Occipital lobe (tissue), 2 donors: ENCODE measurements around the gene CTSS. TPM values are rescaled to one million over a fixed set of nuclear protein-coding genes. Genes with fewer than 3 reads are reported as not detected.
"Not testable (repeated sequence)": the region's sequence is repeated elsewhere in the genome, so short reads cannot be mapped to it uniquely, and the experiment has no call there.

ENCODE experiments used
- DNase-seq: peaks from one replicate; lab custom pipeline; 2025; lab: John Stamatoyannopoulos, UW
- total RNA-seq: library from RNA; depleted of rRNA; stranded (reverse); fragments of >200 nt; gene quantifications from one replicate; pipeline ENCODE4 v1.2.3, GENCODE V29; 2014

Gene CTSS
- total RNA-seq, 1 donor from 2014 or later: 11.9 TPM

DNA sequence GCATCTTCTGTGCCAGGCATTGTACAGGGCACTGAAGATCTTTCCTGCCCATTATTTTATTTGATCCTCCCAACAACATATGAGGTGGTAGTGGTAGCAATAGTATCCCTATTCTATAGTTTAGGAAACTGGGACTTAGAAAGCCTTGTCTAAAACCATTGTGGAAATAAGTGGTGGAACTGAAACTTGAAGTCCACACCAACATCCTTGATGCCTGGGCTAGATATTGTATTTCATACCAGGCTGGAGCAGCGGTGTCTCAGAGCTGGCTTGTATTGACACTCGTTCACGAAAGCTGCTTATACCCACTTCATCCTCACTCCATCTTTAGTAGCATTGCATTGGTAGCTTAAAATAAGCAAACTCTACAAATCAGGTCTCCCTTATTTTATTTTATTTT, 9.7 kb upstream of the CTSS start:
- no peak for DNase-seq

DNA sequence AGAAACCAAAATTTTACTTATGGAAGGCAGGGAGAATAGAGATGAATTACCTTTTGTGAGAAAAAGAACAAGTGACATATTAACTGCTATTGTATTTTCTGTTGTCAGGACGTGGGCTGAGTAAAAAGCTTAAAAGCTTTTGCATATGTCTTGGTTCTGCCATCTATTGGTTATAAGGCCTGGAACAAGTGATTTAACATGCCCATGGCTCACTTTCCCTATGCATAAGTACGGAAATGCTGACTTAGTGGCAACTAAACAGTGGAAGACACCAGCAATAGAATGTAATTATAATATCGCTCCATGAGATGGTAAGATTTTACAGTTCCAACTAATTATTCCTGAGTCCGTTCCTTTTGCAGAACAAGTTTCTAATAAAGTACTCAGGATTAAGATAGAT, 6.7 kb upstream of the CTSS start:
- DNase-seq: no peak

DNA sequence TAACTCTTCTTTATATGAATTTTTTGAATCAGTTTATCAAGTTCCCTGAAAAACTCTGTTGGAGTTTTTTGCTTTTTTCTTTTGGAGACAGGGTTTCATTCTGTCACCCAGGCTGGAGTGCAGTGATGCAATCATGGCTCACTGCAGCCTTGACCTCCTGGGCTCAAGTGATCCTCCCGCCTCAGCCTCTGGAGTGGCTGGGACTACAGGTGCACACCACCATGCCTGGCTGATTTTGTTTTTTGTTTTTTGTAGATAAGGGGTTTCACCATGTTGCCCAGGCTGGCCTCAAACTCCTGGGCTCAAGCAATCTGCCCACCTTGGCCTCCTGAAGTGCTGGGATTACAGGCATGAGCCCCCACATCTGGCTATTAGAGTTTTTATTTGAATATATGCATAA, 2.1 kb upstream of the CTSS start:
- not testable (repeated sequence) for DNase-seq

DNA sequence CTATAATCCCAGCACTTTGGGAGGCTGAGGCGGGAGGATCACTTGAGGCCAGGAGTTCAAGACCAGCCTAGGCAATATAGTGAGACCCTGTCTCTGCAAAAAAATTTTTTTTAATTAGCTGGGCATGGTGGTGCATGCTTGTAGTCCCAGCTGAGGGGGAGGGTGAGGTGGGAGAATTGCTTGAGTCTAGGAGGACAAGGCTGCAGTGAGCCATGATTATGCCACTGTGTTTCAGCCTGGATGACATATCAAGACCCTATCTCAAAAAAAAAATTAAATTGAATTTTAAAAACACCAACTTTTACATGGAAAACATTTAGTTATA, 361 bp upstream of the CTSS start:
- not testable (repeated sequence) for DNase-seq

DNA sequence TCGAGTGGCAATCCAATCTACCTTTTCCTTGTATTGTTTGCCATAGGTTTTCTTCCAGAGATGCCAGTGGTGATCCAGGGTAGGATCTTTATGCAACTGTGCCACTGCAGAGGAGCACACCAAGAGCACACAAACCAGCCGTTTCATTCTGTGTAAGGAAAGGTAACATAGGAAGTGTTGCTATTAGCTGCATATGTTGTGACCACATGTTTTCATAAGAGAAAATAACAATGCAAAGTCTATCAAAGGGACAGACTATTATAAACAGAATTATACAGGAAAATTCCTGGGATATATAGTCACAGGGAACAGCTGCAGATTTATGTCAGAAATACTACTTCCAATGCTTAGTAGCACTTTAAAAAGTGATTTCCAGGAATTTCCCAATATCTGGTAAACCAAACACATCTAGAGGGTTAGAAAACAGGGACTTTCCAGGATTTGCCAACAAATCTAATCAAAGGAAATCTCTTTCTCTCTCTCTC, 919 bp downstream of the CTSS start:
- no peak for DNase-seq

DNA sequence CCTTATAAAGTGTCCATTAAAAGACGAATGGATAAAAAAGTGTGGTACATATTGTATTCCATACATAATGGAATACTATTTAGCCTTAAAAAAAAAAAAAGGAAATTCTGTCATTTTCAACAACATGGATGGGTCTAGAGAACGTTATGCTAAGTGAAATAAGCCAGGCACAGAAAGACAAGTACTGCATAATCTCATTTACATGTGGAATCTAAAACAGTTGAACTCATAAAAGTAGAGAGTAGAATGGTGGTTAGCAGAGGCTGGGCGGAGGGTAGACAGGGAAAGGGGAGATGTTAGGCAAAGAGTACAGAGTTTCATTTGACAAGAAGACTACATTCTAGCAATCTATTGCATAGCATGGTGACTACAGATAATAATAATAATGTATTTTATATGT, 2.6 kb downstream of the CTSS start:
- no peak for DNase-seq

DNA sequence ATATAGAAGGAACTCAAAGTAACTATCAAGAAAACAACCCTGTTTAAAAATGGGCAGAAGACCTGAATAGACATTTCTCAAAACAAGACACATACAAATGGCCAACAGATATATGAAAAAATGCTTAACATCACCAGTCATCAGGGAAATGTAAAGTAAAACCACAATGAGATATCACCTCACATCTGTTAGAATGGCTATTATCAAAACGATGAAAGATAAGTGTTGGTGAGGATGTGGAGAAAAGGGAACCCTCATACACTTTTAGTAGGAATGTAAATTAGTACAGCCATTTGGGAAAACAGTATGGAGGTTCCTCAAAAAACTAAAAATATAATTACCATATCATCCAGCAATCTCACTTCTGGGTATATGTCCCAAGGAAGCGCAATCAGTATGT, 3.0 kb downstream of the CTSS start:
- DNase-seq: no peak

DNA sequence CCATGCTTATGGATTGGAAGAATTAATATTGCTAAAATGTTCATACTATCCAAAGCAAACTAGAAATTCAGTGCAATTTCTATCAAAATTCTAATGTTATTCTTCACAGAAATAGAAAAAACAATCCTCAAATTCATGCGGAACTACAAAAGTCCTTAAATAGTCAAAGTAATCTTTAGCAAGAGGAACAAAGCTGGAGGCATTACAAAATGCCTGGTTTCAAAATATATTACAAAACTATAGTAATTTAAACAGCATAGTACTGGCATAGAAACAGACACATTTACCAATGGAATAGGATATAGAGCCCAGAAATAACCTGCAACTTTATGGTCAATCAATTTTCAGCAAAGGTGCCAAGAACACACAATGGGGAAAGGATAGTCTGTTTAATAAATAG, 3.8 kb downstream of the CTSS start:
- DNase-seq: no peak

DNA sequence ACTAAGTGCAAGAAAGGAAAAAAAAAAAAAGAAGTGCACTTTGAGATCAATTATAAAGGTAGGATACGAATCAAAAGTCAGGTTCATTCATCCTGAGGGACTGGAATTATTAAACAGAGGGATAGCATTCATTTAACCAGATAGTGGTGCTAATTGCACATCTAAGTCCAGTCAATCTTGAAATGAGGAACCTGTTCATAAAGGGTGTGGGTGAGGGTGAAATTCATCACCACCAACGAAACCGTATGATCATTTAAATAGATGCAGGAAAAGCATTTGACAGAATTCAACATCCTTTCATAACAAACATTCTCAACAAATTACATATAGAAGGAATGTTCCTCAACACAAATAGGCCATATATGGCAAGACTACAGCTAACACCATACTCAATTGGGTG, 5.6 kb downstream of the CTSS start:
- DNase-seq: no peak

DNA sequence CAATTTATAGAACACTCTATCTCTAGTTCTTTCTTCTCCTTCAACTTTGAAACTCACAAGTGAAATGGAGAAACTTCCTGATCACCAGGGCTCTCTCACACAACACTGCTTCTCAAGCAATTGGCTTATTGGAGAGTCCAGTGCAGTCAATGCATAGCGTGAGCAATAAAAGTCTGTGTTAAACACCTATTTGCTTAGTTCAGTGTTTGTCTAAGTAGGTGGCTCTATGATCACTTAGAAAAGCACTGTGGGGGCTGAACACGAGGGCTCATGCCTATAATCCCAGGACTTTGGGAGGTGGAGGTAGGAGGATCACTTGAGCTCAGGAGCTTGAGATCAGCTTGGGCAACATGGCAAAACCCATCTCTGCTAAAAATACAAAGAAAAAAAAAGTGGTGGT, 12.2 kb downstream of the CTSS start:
- DNase-seq: no peak

DNA sequence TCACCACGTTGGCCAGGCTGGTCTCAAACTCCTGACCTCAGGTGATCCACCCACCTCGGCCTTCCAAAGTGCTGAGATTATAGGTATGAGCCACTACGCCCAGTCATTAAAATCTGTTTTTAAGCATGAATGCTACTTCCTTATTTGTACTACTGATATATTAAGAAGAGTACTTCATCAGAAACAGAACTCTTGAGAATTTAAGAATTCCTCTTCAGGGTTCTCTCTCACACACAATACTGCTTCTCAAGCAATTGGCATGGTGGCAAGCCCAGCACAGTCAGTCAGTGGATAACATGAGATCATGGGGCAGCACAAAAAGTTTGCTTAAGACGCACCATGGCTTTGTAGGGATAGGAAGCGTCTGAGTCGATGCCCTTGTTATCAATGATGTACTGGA, 14.1 kb downstream of the CTSS start:
- no peak for DNase-seq

DNA sequence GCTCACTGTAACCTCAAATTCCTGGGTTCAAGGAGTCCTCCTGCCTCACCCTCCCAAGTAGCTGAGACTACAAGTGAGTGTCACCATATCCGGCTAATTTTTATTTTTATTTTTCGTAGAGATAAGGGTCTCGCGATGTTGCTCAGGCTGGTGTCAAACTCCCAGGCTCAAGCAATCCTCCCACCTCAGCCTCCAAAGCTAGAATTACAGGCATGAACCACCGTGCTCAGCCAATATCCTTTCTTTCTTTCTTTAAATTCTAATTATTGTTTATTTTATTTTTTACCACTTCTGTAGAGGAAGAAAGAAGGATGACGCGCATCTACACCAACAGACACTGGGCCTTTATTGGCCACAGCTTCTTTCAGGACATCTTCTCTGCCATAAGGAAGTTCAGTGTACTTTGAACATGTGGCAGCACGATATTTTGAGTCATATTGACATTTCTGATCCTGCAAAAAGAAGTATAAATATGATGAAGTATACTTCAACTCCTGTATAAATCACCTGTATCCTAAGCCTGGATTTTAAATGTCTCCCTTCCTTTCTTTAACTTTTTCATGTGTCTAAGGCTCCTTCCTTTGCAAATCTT, 15.8 kb downstream of the CTSS start:
- DNase-seq: no peak

DNA sequence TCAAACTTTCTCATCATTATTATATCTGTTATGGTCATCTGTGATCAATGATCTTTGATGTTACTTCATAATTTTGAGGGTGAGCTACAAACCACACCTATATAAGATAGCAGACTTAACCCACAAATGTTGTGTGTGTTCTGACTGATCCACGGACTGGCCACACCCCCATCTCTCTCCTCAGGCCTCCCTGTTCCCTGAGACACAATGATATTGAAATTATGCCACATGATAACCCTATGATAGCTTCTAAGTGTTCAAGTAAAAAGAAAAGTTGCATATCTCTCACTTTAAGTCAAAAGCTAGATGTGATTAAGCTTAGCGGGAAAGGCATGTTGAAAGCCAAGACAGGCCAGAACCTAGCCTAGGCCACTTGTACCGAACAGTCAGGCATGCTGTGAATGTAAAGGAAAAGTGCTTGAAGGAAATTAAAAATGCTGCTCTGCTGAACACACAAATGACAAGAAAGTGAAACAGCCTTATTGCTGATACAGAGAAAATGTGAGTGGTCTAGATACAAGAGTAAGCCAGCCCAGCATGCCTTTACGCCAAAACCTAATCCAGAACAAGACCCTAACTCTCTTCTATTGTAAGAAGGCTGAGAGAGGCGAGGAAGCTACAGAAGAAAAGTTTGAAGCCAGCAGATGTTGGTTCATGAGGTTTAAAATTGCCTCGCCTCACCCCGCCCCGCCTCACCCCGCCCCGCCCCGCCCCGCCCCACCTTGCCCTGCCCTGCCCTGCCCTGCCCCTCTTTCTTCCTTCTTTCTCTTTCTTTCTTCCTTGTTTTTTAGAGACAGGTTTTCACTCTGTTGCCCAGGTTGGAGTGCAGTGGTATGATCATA, 16.5 kb downstream of the CTSS start:
- DNase-seq: no peak

DNA sequence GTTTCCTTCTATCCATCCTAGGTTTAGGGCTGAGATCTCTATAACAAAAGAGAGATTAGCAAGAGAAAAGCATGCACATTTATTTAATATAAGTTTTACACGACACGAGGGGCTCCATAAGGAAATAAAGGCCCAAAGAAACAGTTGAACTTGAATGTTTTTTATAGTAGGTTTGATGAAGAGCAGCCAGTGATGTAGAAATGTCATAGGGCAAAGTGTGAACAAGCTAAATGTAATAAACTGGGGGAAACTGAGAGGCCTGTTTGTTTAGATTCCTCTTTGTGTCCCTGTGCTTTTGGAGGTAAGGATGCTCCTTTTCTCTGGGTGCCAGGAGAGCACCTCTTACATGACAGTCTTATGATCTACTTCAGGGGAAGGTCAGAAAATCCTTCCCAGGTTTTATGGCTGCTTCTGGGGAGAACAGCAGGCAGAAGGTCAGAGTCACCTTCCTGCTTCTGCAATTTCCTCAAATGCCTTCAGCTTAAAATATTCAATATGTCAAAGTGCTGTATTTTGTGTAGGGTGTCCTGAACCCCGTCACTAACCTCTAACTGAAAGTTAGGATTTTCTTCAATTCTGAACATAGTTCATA, 35.4 kb downstream of the CTSS start:
- no peak for DNase-seq

DNA sequence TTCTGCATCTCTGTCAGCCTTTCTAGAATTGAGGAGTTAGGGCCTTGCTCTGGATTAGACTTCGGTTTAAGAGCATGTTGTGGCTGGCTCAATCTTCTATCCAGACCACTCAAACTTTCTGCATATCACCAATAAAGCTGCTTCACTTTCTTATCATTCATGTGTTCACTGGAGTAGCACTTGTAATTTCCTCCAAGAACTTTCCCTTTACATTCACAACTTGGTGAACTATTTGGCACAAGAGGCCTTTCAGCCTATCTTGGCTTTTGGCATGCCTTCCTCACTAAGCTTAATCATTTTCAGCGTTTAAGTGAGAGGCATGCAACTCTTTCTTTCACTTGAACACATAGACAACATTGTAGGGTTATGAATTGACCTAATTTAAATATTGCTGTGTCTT, 41.2 kb downstream of the CTSS start:
- no peak for DNase-seq

DNA sequence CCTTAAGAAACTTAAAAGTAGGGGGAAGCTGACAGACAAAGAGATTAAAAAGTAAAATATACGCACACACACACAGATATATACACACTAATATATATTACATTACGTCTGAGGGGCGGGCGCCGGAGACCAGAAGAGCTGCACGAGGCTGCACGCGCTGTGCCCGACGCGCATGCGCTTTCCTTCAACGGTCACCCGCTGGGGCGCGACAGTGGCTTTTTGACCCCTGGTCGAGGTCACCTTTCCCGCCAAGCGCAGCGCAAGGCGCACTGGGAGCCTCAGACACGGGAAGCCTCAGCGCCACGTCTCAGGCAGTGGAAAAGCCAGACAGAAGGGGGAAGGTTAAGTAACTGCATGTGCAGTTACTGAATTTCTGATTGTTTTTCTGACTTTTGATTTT, 44.9 kb downstream of the CTSS start, which contains the start of gene HORMAD1:
TSS of gene HORMAD1 (minus strand) at position 193 of the 400 bp plus-strand sequence. CDS start 1,390 bp downstream, outside the sequence.
- no peak for DNase-seq

DNA sequence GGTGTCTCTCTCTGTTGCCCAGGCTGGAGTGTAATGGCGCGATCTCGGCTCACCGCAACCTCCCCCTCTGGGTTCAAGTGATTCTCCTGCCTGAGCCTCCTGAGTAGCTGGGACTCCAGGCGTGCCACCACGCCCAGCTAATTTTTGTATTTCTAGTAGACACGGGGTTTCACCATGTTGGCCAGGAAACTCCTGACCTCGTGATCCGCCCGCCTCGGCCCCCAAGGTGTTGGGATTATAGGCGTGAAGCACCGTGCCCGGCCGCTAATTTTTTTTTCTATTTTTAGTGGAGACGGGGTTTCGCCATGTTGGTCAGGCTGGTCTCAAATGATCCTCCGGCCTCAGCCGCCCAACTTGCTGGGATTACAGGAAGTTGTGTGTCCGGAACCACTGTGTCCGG, 45.5 kb downstream of the CTSS start:
- DNase-seq: no peak

DNA sequence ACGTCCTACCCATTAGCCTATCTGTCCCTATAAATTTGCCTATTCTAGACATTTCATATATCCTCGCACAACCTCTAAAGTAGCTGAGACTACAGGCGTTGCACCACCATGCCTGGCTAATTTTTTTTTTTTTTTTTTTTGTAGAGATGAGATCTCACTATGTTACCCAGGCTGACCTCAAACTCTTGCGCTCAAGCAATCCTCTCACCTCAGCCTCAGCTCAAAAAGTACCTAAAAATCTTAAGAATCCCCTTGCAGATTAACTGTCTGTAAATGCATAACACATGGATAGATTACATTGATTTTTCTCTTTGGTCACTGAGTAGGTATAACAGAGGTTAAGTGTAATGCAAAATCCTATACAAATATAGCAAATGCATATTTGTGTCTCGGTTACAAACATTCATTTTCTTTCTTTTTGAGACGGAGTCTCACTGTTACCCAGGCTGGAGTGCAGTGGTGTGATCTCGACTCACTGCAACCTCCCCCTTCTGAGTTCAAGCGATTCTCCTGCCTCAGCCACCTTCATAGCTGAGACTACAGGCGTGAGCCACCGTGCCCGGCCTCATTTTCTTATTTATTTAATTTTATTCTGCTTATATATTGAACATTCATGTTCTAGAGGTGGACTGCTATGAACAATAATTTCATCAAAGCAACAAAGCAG, 47.2 kb downstream of the CTSS start:
- no peak for DNase-seq

DNA sequence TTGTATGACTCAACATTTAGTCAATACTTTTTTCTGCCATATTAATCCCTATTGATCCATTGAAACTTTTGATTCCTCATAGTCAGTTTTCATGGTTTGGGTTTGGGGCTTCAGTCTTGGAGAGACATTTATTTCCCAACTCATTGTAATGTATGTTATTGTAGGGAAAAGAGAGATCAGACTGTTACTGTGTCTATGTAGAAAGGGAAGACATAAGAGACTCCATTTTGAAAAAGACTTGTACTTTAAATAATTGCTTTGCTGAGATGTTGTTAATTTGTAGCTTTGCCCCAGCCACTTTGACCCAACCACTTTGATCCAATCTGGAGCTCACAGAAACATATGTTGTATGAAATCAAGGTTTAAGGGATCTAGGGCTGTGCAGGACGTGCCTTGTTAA, 56.5 kb downstream of the CTSS start:
- DNase-seq: not testable (repeated sequence)

DNA sequence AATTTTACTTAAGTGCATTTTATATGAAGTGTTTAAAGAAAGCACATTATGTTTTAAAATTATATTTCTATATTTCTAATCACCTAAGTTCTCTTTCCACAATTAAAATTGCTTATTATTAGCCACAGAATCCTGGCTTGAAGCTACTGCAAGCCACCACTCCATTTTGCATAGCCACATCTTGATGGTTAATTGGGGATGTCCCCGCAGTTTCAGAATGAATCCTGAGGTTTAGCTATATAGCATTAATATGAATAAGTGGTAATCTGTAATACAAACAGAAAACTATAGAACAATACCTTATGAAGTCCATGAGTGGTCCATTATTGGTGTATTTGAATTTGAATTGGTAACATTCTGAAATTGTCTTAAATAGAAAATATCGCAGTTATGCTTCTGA, 57.0 kb downstream of the CTSS start:
- no peak for DNase-seq

DNA sequence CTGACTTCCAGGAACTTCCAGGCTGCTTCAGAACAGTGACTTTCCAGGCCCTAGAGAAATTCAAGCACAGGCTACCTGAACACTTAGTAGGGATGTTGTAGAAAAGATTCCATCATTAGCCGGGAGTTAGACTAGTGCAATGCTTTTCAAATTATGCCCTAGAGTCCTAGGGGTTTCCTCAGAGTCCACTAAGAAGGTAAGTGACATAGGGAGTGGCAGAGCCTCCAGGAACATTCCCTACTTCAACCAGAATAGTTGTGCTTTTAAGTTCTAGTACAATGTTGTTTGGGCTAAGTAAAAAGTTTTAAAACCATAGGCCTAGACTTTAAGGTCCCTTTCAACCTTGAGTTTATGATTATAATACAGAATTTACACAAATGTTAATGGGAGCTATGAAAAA, 59.5 kb downstream of the CTSS start:
- no peak for DNase-seq

DNA sequence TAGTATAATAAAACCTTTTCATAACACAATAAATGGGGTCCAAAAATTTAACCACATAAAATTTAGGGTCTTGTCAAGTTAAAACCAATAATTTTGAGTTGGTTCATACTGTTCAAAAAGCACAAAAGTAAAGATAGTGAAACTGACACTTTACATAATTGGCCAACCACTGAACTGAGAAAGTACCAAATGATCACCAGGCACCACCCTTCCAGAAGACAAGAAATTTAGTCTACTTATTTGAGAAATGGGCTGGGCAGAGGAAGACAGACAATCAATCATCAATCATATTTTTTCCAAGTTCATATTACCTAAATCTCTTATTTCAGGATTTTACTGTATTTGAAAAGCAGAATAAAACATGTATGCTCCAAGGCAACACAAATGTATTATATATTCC, 62.2 kb downstream of the CTSS start:
- no peak for DNase-seq
